GM12865 (cell line): ENCODE data around the gene PTGER3.

ENCODE experiments used
- DNase-seq: peaks from one replicate; pipeline ENCODE4 v3.0.0; 2010; ENCODE audit warnings: low read depth
- H3K4me3 ChIP-seq: 2 replicates; pipeline ENCODE4 v1.5.1; 2011; ENCODE audit warnings: mild to moderate bottlenecking, low read depth, low read length, control low read depth
- TF ChIP-seq, protein P1 (sequence below): IDR thresholded peaks from 2 replicates; pipeline ENCODE4 v1.5.1; 2011; ENCODE audit warnings: low read length, control low read depth, low read depth, inconsistent platforms; ENCODE audit not compliant: insufficient read depth; ENCODE audit errors: missing control alignments

PTGER3 gene

DNA sequence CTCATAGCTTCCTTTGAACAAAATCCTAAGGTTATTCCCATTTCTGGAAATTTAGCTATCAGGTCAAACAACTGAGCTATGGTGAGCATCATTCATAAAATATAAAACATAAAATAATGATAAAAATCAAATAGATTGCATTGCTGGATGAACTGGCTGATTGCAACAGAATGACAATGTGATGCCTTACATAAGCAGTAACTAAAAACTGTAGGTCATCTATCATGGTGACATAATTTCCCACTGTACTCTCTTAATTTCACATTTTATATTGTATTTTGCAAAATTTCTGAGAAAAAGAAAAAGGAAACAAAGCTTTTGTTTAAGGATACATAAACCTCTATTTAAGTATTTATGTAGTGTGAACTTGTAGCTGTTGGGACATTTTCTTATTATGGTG, 4.6 kb downstream of the PTGER3 start:
- H3K4me3 ChIP-seq, result no peak overlapping the region
- TF ChIP-seq, protein P1, sequence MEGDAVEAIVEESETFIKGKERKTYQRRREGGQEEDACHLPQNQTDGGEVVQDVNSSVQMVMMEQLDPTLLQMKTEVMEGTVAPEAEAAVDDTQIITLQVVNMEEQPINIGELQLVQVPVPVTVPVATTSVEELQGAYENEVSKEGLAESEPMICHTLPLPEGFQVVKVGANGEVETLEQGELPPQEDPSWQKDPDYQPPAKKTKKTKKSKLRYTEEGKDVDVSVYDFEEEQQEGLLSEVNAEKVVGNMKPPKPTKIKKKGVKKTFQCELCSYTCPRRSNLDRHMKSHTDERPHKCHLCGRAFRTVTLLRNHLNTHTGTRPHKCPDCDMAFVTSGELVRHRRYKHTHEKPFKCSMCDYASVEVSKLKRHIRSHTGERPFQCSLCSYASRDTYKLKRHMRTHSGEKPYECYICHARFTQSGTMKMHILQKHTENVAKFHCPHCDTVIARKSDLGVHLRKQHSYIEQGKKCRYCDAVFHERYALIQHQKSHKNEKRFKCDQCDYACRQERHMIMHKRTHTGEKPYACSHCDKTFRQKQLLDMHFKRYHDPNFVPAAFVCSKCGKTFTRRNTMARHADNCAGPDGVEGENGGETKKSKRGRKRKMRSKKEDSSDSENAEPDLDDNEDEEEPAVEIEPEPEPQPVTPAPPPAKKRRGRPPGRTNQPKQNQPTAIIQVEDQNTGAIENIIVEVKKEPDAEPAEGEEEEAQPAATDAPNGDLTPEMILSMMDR, result no peak
- no peak for DNase-seq

- DNase-seq, result no peak
- TF ChIP-seq, protein P1, result no peak
- H3K4me3 ChIP-seq, result no peak overlapping the region
These were observed 5.8 kb downstream of the PTGER3 start for GRCh38 chr1:71041806-71042205.

DNA sequence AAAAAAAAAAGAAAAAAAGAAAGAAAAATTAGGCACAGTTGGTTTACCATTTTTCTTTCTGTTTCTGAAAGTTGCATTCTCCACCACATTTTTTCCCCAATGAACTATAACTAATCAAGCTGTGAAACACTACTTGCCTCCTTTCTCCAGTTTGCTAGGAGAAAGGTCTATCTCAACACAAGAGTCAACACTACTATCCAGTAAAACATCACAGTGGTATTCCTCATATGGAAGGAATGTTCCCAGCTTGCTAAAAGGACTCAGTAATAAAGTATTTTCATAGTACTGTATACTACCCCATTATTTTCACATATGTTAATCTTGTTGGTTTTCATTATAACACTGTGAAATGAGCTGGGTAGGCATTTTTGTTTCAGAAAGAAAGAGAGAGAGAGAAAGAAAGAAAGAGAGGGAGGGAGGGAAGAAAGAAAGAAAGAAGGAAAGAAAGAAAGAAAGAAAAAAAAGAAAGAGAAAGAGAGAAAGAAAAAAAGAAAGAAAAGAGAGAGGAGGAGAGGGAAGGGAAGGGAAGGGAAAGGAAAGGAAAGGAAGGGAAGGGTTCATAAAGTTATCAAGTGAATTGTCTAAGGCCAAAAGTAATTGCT, 7.9 kb downstream of the PTGER3 start:
- H3K4me3 ChIP-seq, result no peak overlapping the region
- DNase-seq, result no peak
- TF ChIP-seq, protein P1, result no peak

GRCh38 chr1:71038942-71039341, 8.7 kb downstream of the PTGER3 start:
- TF ChIP-seq, protein P1, result no peak
- no peak for DNase-seq
- no peak overlapping the region for H3K4me3 ChIP-seq

GRCh38 chr1:71037829-71038620, 9.6 kb downstream of the PTGER3 start:
- no peak overlapping the region for H3K4me3 ChIP-seq
- no peak for DNase-seq

GRCh38 chr1:71037066-71037465, 10.6 kb downstream of the PTGER3 start:
- DNase-seq, result no peak
- TF ChIP-seq, protein P1, result no peak
- no peak overlapping the region for H3K4me3 ChIP-seq

More at GRCh38 chr1:71037829-71038620, 9.6 kb downstream of the PTGER3 start:
- TF ChIP-seq, protein P1, result no peak
